B cell (primary cell): ENCODE data around the gene ZNF527. TPM values are rescaled to one million over a fixed set of nuclear protein-coding genes. Genes with fewer than 3 reads are reported as not detected.
A peak's percentile ranks its signal among the peaks of the same experiment; 100 is the strongest.

ENCODE experiments used
- ATAC-seq: fragments of 200-7000 bp; cut with Tn5 transposase; one replicate; pipeline ENCODE4 v1.10.0; 2021; ENCODE audit warnings: low read depth, mild to moderate bottlenecking, moderate number of reproducible peaks, moderate library complexity
- CTCF ChIA-PET: fragments of 350-600 bp; sonication (Branson Sonifier 250); formaldehyde crosslinking; loops from one replicate; lab custom pipeline; 2021; ENCODE audit warnings: antibody characterized with exemption, inconsistent platforms; lab: Charles Lee
- POLR2A ChIA-PET: fragments of 350-600 bp; sonication (Branson Sonifier 250); formaldehyde crosslinking; loops from one replicate; lab custom pipeline; 2021; ENCODE audit warnings: antibody characterized with exemption; lab: Charles Lee
- DNase-seq: peaks from one replicate; pipeline ENCODE4 v3.0.0; 2013
- H2AFZ ChIP-seq: 2 replicates; pipeline ENCODE4 v1.6.1; 2012; ENCODE audit warnings: mild to moderate bottlenecking, low read depth, low read length; ENCODE audit not compliant: insufficient read depth, poor library complexity, severe bottlenecking
- H3K27ac ChIP-seq, 2 donors: 1 replicate in 1 of 2; 2 replicates in 1 of 2; pipeline ENCODE4 v1.5.1; 2012 to 2013; ENCODE audit warnings: low read length in 2 of 2, mild to moderate bottlenecking in 2 of 2, moderate library complexity in 1 of 2
- H3K27me3 ChIP-seq, 4 experiments: fragments of 200-600 bp in 1 of 4; sonication (generic) in 1 of 4; replicated peaks in 1 of 4; 1 replicate in 2 of 4; 2 replicates in 2 of 4; pipeline versions ENCODE4 v1.6.1 to v1.7.0; 2013 to 2016; ENCODE audit warnings: low read length in 3 of 4, mild to moderate bottlenecking in 2 of 4, mixed read lengths in 1 of 4, moderate library complexity in 1 of 4; ENCODE audit not compliant: insufficient read depth in 4 of 4, control insufficient read depth in 3 of 4; ENCODE audit errors: control extremely low read depth in 1 of 4
- H3K36me3 ChIP-seq, 2 experiments: replicated peaks in 1 of 2; 1 replicate in 1 of 2; 2 replicates in 1 of 2; pipeline versions ENCODE4 v1.6.1 to v1.7.1; 2013; ENCODE audit warnings: low read length in 1 of 2; ENCODE audit not compliant: insufficient read depth in 2 of 2, control insufficient read depth in 1 of 2; ENCODE audit errors: control extremely low read depth in 1 of 2, extremely low read depth in 1 of 2
- H3K4me1 ChIP-seq, 2 donors: fragments of 200-600 bp in 1 of 2; sonication (generic) in 1 of 2; 1 replicate in 1 of 2; 2 replicates in 1 of 2; pipeline versions ENCODE4 v1.5.1 to v1.6.1; 2013 to 2017; ENCODE audit warnings: low read length in 2 of 2; ENCODE audit not compliant: control insufficient read depth in 2 of 2, insufficient read depth in 2 of 2
- H3K4me2 ChIP-seq: replicated peaks from 2 replicates; pipeline ENCODE3; 2012; ENCODE audit warnings: mild to moderate bottlenecking, low read depth, low read length; ENCODE audit not compliant: poor library complexity, severe bottlenecking
- H3K4me3 ChIP-seq, 5 experiments: fragments of 200-600 bp in 1 of 5; sonication (generic) in 1 of 5; 1 replicate in 3 of 5; 2 replicates in 2 of 5; pipeline versions ENCODE4 v1.5.1 to v1.7.0; 2011 to 2016; ENCODE audit warnings: low read length in 4 of 5, mild to moderate bottlenecking in 4 of 5, low read depth in 2 of 5, control low read depth in 1 of 5, moderate library complexity in 1 of 5; ENCODE audit not compliant: insufficient read depth in 1 of 5; ENCODE audit errors: control extremely low read depth in 1 of 5, extremely low read depth in 1 of 5
- H3K79me2 ChIP-seq: fragments of 200-600 bp; sonication (generic); one replicate; pipeline ENCODE4 v1.6.0; 2016; ENCODE audit warnings: low read length; ENCODE audit not compliant: control insufficient read depth, insufficient read depth
- H3K9ac ChIP-seq: fragments of 200-600 bp; sonication (generic); 2 replicates; pipeline ENCODE4 v1.6.1; 2017; ENCODE audit warnings: mild to moderate bottlenecking, low read length, moderate library complexity
- H3K9me3 ChIP-seq, 3 donors: one replicate each; pipeline versions ENCODE4 v1.6.1 to v1.7.1; 2013; ENCODE audit warnings: low read length in 2 of 3; ENCODE audit not compliant: control insufficient read depth in 2 of 3, insufficient read depth in 1 of 3; ENCODE audit errors: control extremely low read depth in 1 of 3
- H4K20me1 ChIP-seq: 2 replicates; pipeline ENCODE4 v1.6.0; 2012; ENCODE audit warnings: mild to moderate bottlenecking, low read length; ENCODE audit not compliant: insufficient read depth, control insufficient read depth, poor library complexity, severe bottlenecking
- H3K27ac Mint-ChIP-seq: one replicate; pipeline ENCODE4 v1.8.0; 2021; ENCODE audit warnings: mixed read lengths
- H3K27me3 Mint-ChIP-seq: one replicate; pipeline ENCODE4 v1.8.0; 2021; ENCODE audit warnings: mixed read lengths
- H3K4me1 Mint-ChIP-seq: one replicate; pipeline ENCODE4 v1.8.0; 2021; ENCODE audit warnings: mixed read lengths
- H3K4me3 Mint-ChIP-seq: one replicate; pipeline ENCODE4 v1.8.0; 2021; ENCODE audit warnings: mixed read lengths
- H3K9me3 Mint-ChIP-seq: one replicate; pipeline ENCODE4 v1.8.0; 2022; ENCODE audit warnings: mixed read lengths; ENCODE audit not compliant: insufficient read depth
- CTCF ChIP-seq: fragments of 200-600 bp; IDR thresholded peaks from one replicate; pipeline ENCODE4 v1.8.0; 2022; ENCODE audit warnings: antibody characterized with exemption, mild to moderate bottlenecking
- EZH2 ChIP-seq: IDR thresholded peaks from 2 replicates; pipeline ENCODE4 v1.6.1; 2012; ENCODE audit warnings: borderline replicate concordance, low read depth, mild to moderate bottlenecking, moderate library complexity, low read length; ENCODE audit not compliant: insufficient read depth, poor library complexity, severe bottlenecking
- WGBS: methylation state at CpG from one replicate; pipeline ENCODE4 v1.1.5; 2013; ENCODE audit warnings: missing lambda C conversion rate; ENCODE audit not compliant: insufficient coverage; 5-methylcytosine and 5-hydroxymethylcytosine counted together
- intact Hi-C: fragments of 100-400 bp; cut with micrococcal nuclease; formaldehyde crosslinking; loops from one replicate; pipeline ENCODE4 v1.10.0; 2022
- polyA plus RNA-seq: library from polyadenylated mRNA; depleted of rRNA; stranded (reverse); fragments of >200 nt; gene quantifications from 2 replicates; pipeline ENCODE4 v1.2.3, GENCODE V29; 2012
- total RNA-seq, 2 donors: library from RNA; stranded (reverse); fragments of 120-200 nt in 1 of 2; gene quantifications; 1 replicate in 1 of 2; 2 replicates in 1 of 2; pipeline versions ENCODE4 v1.2.3 to v1.2.4, GENCODE V29; 2013 to 2022

The ZNF527 gene
- total and polyA plus RNA-seq, 2 donors (not counting 1 experiment from before 2014, with no cell fraction given) = 4.8 to 11.4 TPM

- no peaks in the 10 kb centered on the region for H3K79me2 ChIP-seq
- ATAC-seq = no peak
- H3K27ac ChIP-seq = no peak overlapping the region
- DNase-seq = no peak
- intact Hi-C loops = no loop called here
- POLR2A ChIA-PET = no interaction called here
- peak overlapping the region in 1 of 5 experiments; percentile 1 for H3K4me3 ChIP-seq
- H3K9me3 Mint-ChIP-seq = peaks cover 26% of the 10 kb centered on the region
- no CpG with 5 or more reads among the region's 1 CpG for WGBS
- CTCF ChIA-PET = no interaction called here
- no peaks in the 10 kb centered on the region for H4K20me1 ChIP-seq
- TF ChIP-seq EZH2 = no peak
- no peak for TF ChIP-seq CTCF
- H3K4me3 Mint-ChIP-seq = no peak overlapping the region
- no peak overlapping the region for H3K9ac ChIP-seq
- H3K9me3 ChIP-seq = peaks cover 31 to 92% (median 50%) of the 10 kb centered on the region in 3 donors
- peaks cover 8 to 21% of the 10 kb centered on the region in 2 experiments for H3K36me3 ChIP-seq
- H3K27me3 ChIP-seq = no peaks in the 10 kb centered on the region
- H3K4me1 Mint-ChIP-seq = no peaks in the 10 kb centered on the region
- H2AFZ ChIP-seq = no peak overlapping the region
- no peak overlapping the region for H3K4me2 ChIP-seq
- H3K27ac Mint-ChIP-seq = no peak overlapping the region
- no peaks in the 10 kb centered on the region for H3K27me3 Mint-ChIP-seq
- no peaks in the 10 kb centered on the region for H3K4me1 ChIP-seq
Observed at GRCh38 chr19:37413313-37414084, 42.6 kb downstream of the ZNF527 start.

Other genes with a start within 250 kb of the ZNF527 start
- 20.0 and 22.0 TPM in 2 replicates for gene ZNF585A, start 198.4 kb upstream of the ZNF527 start, total RNA-seq
- 12.2 and 15.2 TPM in 2 replicates for gene ZNF585A, start 198.4 kb upstream of the ZNF527 start, polyA plus RNA-seq
- 37.4 and 39.2 TPM in 2 replicates for gene ZNF585B, start 160.6 kb upstream of the ZNF527 start, total RNA-seq
- 10.1 and 13.6 TPM in 2 replicates for gene ZNF585B, start 160.6 kb upstream of the ZNF527 start, polyA plus RNA-seq
- 37.2 and 42.2 TPM in 2 replicates for gene ZNF383, start 152.9 kb upstream of the ZNF527 start, total RNA-seq
- 7.9 and 8.3 TPM in 2 replicates for gene ZNF383, start 152.9 kb upstream of the ZNF527 start, polyA plus RNA-seq
- gene ZNF569, start 96.3 kb downstream of the ZNF527 start, total RNA-seq = 11.1 and 13.9 TPM in 2 replicates
- 3.4 and 3.5 TPM in 2 replicates for gene ZNF569, start 96.3 kb downstream of the ZNF527 start, polyA plus RNA-seq
- gene ZNF570, start 98.3 kb downstream of the ZNF527 start, total RNA-seq = 8.9 TPM in 2 replicates
- gene ZNF570, start 98.3 kb downstream of the ZNF527 start, polyA plus RNA-seq = 1.9 and 4.7 TPM in 2 replicates
- gene ZNF793, start 135.8 kb downstream of the ZNF527 start, total RNA-seq = 12.2 and 12.7 TPM in 2 replicates
- 3.0 and 4.1 TPM in 2 replicates for gene ZNF793, start 135.8 kb downstream of the ZNF527 start, polyA plus RNA-seq
- 10.0 and 13.1 TPM in 2 replicates for gene ZNF571, start 223.7 kb downstream of the ZNF527 start, total RNA-seq
- gene ZNF571, start 223.7 kb downstream of the ZNF527 start, polyA plus RNA-seq = 4.8 and 10.3 TPM in 2 replicates
- gene ZNF540, start 223.8 kb downstream of the ZNF527 start, total RNA-seq = 10.7 and 10.8 TPM in 2 replicates
- 2.2 and 2.9 TPM in 2 replicates for gene ZNF540, start 223.8 kb downstream of the ZNF527 start, polyA plus RNA-seq